Cardiac muscle cell (in vitro differentiated cells and primary cell): ENCODE data around the gene ATL1. TPM values are rescaled to one million over a fixed set of nuclear protein-coding genes. Genes with fewer than 3 reads are reported as not detected.

Experiments used
- DNase-seq, 2 donors: peaks; one replicate each; pipeline versions ENCODE4 v3.0.0 to v3.0.0-alpha.2; 2010 to 2017; ENCODE audit warnings: low read depth in 1 of 2, low spot score in 1 of 2
- H3K27ac ChIP-seq: fragments of 200-600 bp; sonication (generic); 2 replicates; pipeline ENCODE4 v1.5.1; 2016
- H3K27me3 ChIP-seq: fragments of 200-600 bp; sonication (generic); 2 replicates; pipeline ENCODE4 v1.6.0; 2016; ENCODE audit warnings: control low read depth
- H3K36me3 ChIP-seq: fragments of 200-600 bp; sonication (generic); 2 replicates; pipeline ENCODE4 v1.5.1; 2016; ENCODE audit warnings: control low read depth
- H3K4me1 ChIP-seq: fragments of 200-600 bp; sonication (generic); 2 replicates; pipeline ENCODE4 v1.8.1; 2017; ENCODE audit warnings: low read depth, mild to moderate bottlenecking, mixed run types
- H3K4me3 ChIP-seq: fragments of 200-600 bp; sonication (generic); 2 replicates; pipeline ENCODE4 v1.5.1; 2016; ENCODE audit warnings: mild to moderate bottlenecking
- H3K9me3 ChIP-seq: fragments of 200-600 bp; sonication (generic); 2 replicates; pipeline ENCODE4 v1.5.1; 2017; ENCODE audit warnings: low read depth, mild to moderate bottlenecking, control low read depth
- polyA plus RNA-seq: library from polyadenylated mRNA; unstranded; fragments of >200 nt; fragmentation: Nextera tagmentation; extraction: Ambion mirVana; gene quantifications from 2 replicates; pipeline ENCODE4 v1.2.1, GENCODE V29; 2016
- total RNA-seq: library from RNA; depleted of rRNA; stranded (reverse); fragments of >200 nt; gene quantifications from 2 replicates; pipeline ENCODE4 v1.2.3, GENCODE V29; 2016
- TF ChIP-seq, protein P1 (sequence below): IDR thresholded peaks from 2 replicates; pipeline ENCODE4 v1.5.1; 2012; ENCODE audit warnings: low read depth, mild to moderate bottlenecking, low read length

The ATL1 gene
- total and polyA plus RNA-seq, 2 experiments from 2014 or later, result 0.39 to 3.3 TPM

DNA sequence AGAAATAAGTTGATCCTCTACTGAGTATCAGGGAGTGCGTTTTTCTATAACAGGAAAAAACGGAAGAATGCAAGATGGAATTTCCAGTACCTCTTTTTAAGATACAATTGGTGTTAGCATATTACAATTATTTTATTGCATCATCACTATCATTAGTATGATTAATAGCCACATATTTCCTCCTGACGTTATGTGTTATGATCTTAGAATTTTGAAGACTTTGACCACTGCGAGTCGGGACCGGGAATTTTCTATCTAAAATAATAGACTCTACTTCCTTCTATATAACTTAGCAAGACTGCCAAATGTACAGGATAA is 108.8 kb downstream of the ATL1 start:
- Histone ChIP-seq H3K9me3 (no peaks in the 10 kb centered on the region), H3K27me3 (no peaks in the 10 kb centered on the region), H3K4me3 (peak overlapping the region; percentile 87), H3K4me1 (peaks cover 13% of the 10 kb centered on the region), H3K27ac (peak overlapping the region; percentile 97), H3K36me3 (no peaks in the 10 kb centered on the region)
- TF ChIP-seq, protein P1, sequence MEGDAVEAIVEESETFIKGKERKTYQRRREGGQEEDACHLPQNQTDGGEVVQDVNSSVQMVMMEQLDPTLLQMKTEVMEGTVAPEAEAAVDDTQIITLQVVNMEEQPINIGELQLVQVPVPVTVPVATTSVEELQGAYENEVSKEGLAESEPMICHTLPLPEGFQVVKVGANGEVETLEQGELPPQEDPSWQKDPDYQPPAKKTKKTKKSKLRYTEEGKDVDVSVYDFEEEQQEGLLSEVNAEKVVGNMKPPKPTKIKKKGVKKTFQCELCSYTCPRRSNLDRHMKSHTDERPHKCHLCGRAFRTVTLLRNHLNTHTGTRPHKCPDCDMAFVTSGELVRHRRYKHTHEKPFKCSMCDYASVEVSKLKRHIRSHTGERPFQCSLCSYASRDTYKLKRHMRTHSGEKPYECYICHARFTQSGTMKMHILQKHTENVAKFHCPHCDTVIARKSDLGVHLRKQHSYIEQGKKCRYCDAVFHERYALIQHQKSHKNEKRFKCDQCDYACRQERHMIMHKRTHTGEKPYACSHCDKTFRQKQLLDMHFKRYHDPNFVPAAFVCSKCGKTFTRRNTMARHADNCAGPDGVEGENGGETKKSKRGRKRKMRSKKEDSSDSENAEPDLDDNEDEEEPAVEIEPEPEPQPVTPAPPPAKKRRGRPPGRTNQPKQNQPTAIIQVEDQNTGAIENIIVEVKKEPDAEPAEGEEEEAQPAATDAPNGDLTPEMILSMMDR, result no peak
- DNase-seq, result no peak

DNA sequence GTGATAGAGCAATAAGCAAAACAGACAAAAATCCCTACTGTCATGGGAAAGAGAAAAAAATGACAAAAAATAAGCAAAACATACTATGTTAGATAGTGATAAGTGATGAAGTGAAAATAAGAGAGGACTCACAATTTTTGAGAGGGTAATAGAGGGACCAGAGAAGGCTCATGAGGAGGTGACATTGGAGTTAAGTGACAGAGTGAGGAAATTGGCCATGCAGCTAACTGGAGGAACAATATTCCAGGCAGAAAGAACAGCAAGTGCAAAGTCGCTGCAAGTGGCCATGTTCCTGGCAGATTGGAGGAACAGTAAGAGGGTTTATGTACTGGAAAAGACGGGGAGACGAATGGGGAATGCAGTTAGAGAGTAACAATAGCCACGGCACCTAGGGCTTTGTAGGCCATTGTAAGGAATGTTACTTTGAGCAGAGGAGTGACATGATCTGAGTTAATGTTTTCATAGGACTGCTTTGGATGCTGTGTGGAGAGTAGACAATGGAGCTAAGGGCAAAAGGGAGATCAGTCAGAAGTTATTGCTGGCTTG is 109.6 kb downstream of the ATL1 start:
- no peaks in the 10 kb centered on the region for H3K27me3 ChIP-seq
- no peak overlapping the region for H3K27ac ChIP-seq
- TF ChIP-seq, protein P1, result no peak
- no peaks in the 10 kb centered on the region for H3K36me3 ChIP-seq
- no peak for DNase-seq
- H3K4me3 ChIP-seq, result no peak overlapping the region
- H3K4me1 ChIP-seq, result peaks cover 13% of the 10 kb centered on the region
- H3K9me3 ChIP-seq, result no peaks in the 10 kb centered on the region

DNA sequence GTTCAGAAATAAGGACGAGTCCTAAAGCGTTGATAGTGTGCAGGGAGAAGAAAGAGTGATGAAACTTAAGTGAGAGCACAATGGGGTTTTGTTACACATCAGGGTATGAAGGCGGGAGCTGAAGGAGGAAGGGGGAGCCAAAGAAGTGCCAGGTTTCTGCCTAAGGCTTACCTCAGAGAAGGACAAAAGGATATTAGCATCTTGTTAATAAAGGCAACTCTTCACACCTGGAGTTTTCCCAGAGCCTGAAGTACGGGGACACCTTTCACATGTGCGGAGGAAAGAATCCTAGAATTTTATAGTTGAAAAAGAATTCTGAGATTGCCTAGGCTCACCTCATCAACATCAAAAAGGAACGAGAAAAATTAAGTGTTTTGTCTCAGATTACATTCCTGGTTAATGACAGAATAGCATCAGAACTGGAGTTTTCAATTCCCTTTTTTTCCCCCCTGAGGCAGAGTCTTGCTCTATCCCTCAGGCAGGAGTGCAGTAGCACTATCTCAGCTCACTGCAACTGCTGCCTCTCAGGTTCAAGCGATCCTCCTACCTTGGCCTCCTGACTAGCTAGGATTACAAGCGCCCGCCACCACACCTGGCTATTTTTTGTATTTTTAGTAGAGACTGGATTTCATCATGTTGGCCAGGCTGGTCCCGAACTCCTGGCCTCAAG is 110.4 kb downstream of the ATL1 start:
- H3K27me3 ChIP-seq, result no peaks in the 10 kb centered on the region
- no peaks in the 10 kb centered on the region for H3K9me3 ChIP-seq
- peak in 1 of 2 donors; percentile 33 for DNase-seq
- no peak overlapping the region for H3K4me3 ChIP-seq
- no peak overlapping the region for H3K27ac ChIP-seq
- no peaks in the 10 kb centered on the region for H3K36me3 ChIP-seq
- TF ChIP-seq, protein P1, result no peak
- peaks cover 13% of the 10 kb centered on the region for H3K4me1 ChIP-seq

DNA sequence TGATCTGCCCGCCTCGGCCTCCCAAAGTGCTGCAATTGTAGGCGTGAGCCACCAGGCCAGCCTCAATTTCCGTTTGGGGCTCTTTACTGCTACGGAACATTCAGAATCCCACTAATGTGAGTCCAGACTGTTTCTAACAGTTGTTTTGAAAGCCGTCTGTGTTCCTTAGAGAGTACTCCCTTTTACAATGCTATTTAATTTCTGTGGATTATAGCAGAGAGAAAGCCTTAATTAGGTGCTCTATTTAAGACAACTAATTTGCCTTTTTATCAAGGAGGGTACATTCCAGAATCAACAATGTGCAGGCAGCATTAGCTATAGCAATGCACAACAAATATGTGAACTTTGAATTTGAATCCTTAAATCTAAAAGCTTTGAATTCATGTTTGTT is 110.9 kb downstream of the ATL1 start:
- Histone ChIP-seq H3K36me3 (no peaks in the 10 kb centered on the region), H3K4me1 (peaks cover 9% of the 10 kb centered on the region), H3K27me3 (no peaks in the 10 kb centered on the region), H3K27ac (no peak overlapping the region), H3K4me3 (no peak overlapping the region), H3K9me3 (no peaks in the 10 kb centered on the region)
- no peak for DNase-seq
- TF ChIP-seq, protein P1, result no peak

DNA sequence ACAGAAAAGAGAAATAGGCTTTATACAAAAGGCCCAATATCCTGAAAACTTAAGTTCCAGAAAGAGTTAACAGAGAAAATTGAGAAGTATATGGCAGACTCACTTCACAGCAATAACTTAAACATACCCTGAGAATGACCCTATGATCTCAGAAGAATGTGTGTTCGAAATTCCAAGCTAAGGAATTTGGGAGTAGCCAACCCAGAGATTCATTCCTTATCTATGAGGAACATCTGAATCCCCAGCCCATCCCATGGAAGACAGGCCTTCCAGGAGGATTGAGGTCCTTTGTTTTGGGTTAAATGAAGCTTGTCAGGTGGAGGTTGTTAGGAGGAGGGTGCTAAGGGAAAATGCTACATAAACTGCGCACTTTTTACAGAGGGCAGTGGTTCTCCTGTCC is 115.7 kb downstream of the ATL1 start:
- Histone ChIP-seq H3K4me1 (peaks cover 7% of the 10 kb centered on the region), H3K27ac (no peak overlapping the region), H3K27me3 (no peaks in the 10 kb centered on the region), H3K36me3 (no peaks in the 10 kb centered on the region), H3K4me3 (no peak overlapping the region), H3K9me3 (no peaks in the 10 kb centered on the region)
- no peak for DNase-seq
- TF ChIP-seq, protein P1, result no peak
